ENCODE data around the gene USP37.

DNA sequence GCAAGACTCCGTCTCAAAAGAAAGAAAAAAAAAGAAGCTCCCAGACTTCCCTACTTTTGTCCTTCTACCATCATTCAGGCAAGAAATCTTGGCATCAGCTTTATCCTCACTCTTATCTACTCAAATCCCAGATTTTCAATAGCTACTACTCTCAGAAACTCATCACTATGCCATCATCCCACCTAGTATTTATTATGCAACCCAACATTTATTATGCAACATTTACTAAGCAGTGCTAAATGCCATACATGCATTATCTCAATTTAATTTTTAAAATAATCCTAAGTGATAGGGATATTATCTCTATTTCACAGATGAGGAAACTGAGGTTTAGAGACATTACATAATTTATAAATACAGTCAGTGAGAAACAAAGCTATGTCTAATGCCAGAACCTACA, 4.1 kb downstream of the USP37 start:
- TF ChIP-seq CTCF (IDR thresholded peaks at IDR 0.05; ENCODE audit: low read depth, low read length) (no peak), EZH2phosphoT487 (IDR thresholded peaks at IDR 0.05; ENCODE audit: low read depth) (no peak)
